Psoas muscle (tissue), 8 donors: Measurements from ENCODE around the gene CCN5. TPM values are rescaled to one million over a fixed set of nuclear protein-coding genes. Genes with fewer than 3 reads are reported as not detected.

Source experiments
- ATAC-seq, 4 donors: fragments of 200-7000 bp; cut with Tn5 transposase; one replicate each; pipeline ENCODE4 v1.9.1; 2020; ENCODE audit warnings: moderate library complexity in 3 of 4, mild to moderate bottlenecking in 2 of 4
- DNase-seq, 2 donors: peaks; one replicate each; pipeline ENCODE4 v3.0.0-alpha.2; 2020
- H3K27ac ChIP-seq: fragments of 200-600 bp; one replicate; pipeline ENCODE4 v1.8.0; 2022
- H3K27me3 ChIP-seq, 3 donors: fragments of 200-600 bp in 1 of 3; one replicate each; pipeline versions ENCODE4 v1.6.1 to v1.8.0; 2013 to 2022; ENCODE audit warnings: low read length in 2 of 3, mild to moderate bottlenecking in 2 of 3, moderate library complexity in 1 of 3; ENCODE audit not compliant: insufficient read depth in 3 of 3
- H3K36me3 ChIP-seq, 2 donors: fragments of 200-600 bp in 1 of 2; one replicate each; pipeline versions ENCODE4 v1.6.1 to v1.8.0; 2013 to 2022; ENCODE audit warnings: low read depth in 1 of 2, mild to moderate bottlenecking in 1 of 2, moderate library complexity in 1 of 2; ENCODE audit not compliant: insufficient read depth in 1 of 2
- H3K4me1 ChIP-seq: fragments of 200-600 bp; one replicate; pipeline ENCODE4 v1.8.0; 2022
- H3K4me3 ChIP-seq: fragments of 200-600 bp; one replicate; pipeline ENCODE4 v1.8.0; 2022; ENCODE audit warnings: mild to moderate bottlenecking
- H3K9me3 ChIP-seq: fragments of 200-600 bp; one replicate; pipeline ENCODE4 v1.8.0; 2022
- CTCF ChIP-seq: fragments of 200-600 bp; IDR thresholded peaks from one replicate; pipeline ENCODE4 v1.8.0; 2022; ENCODE audit warnings: antibody characterized with exemption
- WGBS, 3 donors: extraction: QIAGEN DNeasy Blood & Tissue Kit; methylation state at CpG; one replicate each; pipeline versions ENCODE4 v1.1.6 to v1.1.7; 2013; 5-methylcytosine and 5-hydroxymethylcytosine counted together
- intact Hi-C, 2 donors: fragments of 100-400 bp; cut with DNase I; formaldehyde crosslinking; loops; one replicate each; pipeline versions ENCODE4 v1.11.0 to v1.14.2; 2022
- polyA plus RNA-seq, 3 donors: library from polyadenylated mRNA; stranded (reverse); fragments of 200-250 nt; gene quantifications; one replicate each; pipeline ENCODE4 v1.2.3, GENCODE V29; 2013
- total RNA-seq, 4 donors: library from RNA; stranded (reverse); fragmentation: NEBNext Ultra II Directional in 2 of 4; extraction: Animal tissue kit (Norgen Biotek cat#: 25700) in 2 of 4; gene quantifications; one replicate each; pipeline versions ENCODE4 v1.2.1 to v1.2.4, GENCODE V29; 2021 to 2023
- donor health status: healthy with polysubstance abuse.
- donor health status: DM: no; HTN: no; CAD: no; lungs with moderate emphysema.
- donor health status: Bipolar disorder and iron deficiency.
- donor health status: healthy.
- donor health status: DM: yes; HTN: yes; CAD: no.
- donor health status: DM: no; HTN: no; CAD: no.
- donor health status: DM: no; HTN: no; CAD: no.
- donor health status: DM: yes; HTN: yes; CAD: no.

Gene CCN5
- total and polyA plus RNA-seq, 7 donors, result 3.3 to 20.9 (median 9.6) TPM

- intact Hi-C loops, result no loop called here
- no peak for TF ChIP-seq CTCF
- H3K4me3 ChIP-seq, result no peak overlapping the region
- no peak overlapping the region for H3K27ac ChIP-seq
- no peaks in the 10 kb centered on the region for H3K36me3 ChIP-seq
- WGBS, 3 donors, result 78% methylated on average over 8 of the region's 8 CpGs
- ATAC-seq, result no peak
- no peaks in the 10 kb centered on the region for H3K9me3 ChIP-seq
- DNase-seq, result no peak
- H3K4me1 ChIP-seq, result no peaks in the 10 kb centered on the region
- H3K27me3 ChIP-seq, result peaks cover 0 to 6% (median 0%) of the 10 kb centered on the region in 3 donors
Measured at GRCh38 chr20:44771172-44771535, 56.0 kb downstream of the CCN5 start.

GRCh38 chr20:44772636-44773035, 57.5 kb downstream of the CCN5 start:
- Histone ChIP-seq H3K36me3 (no peaks in the 10 kb centered on the region), H3K27me3 (peaks cover 0 to 6% (median 0%) of the 10 kb centered on the region in 3 donors), H3K4me1 (no peaks in the 10 kb centered on the region), H3K27ac (no peak overlapping the region), H3K4me3 (no peak overlapping the region), H3K9me3 (no peaks in the 10 kb centered on the region)
- no peak for ATAC-seq
- intact Hi-C loops, result no loop called here
- WGBS, 3 donors, result 59 to 73% (median 67%) methylated on average over 8 of the region's 8 CpGs
- no peak for TF ChIP-seq CTCF
- no peak for DNase-seq

GRCh38 chr20:44773070-44773829, 58.1 kb downstream of the CCN5 start:
- Histone ChIP-seq H3K36me3 (no peaks in the 10 kb centered on the region), H3K4me1 (no peaks in the 10 kb centered on the region), H3K4me3 (no peak overlapping the region), H3K27ac (no peak overlapping the region), H3K9me3 (no peaks in the 10 kb centered on the region), H3K27me3 (peaks cover 0 to 6% (median 0%) of the 10 kb centered on the region in 3 donors)
- intact Hi-C loops, result no loop called here
- DNase-seq (no peak), ATAC-seq (no peak)
- no peak for TF ChIP-seq CTCF
- 57 to 69% (median 62%) methylated on average over 10 of the region's 10 CpGs for WGBS, 3 donors

- Histone ChIP-seq H3K4me3 (no peak overlapping the region), H3K9me3 (no peaks in the 10 kb centered on the region), H3K4me1 (no peaks in the 10 kb centered on the region), H3K36me3 (no peaks in the 10 kb centered on the region), H3K27me3 (peaks cover 0 to under 1% (median 0%) of the 10 kb centered on the region in 3 donors), H3K27ac (no peak overlapping the region)
- intact Hi-C loops, result no loop called here
- WGBS, 3 donors, result 13 to 23% (median 20%) methylated on average over 7 of the region's 7 CpGs
- no peak for DNase-seq
- ATAC-seq, result no peak
- TF ChIP-seq CTCF, result no peak
Measured at GRCh38 chr20:44776980-44777379, 61.8 kb downstream of the CCN5 start.

Other genes with a start within 250 kb of the CCN5 start
- gene TTPAL, start 239.5 kb upstream of the CCN5 start, total RNA-seq, result 1 to 10 TPM; 3.2 to 8.4 (median 5.4) TPM
- gene TTPAL, start 239.5 kb upstream of the CCN5 start, polyA plus RNA-seq, result 1 to 10 TPM; 1.2 to 4.8 (median 3.0) TPM
- 100 to 1,000 TPM in 2 of 4 donors, 10 to 100 TPM in 2; 89.5 to 104 (median 97.8) TPM for gene SERINC3, start 193.3 kb upstream of the CCN5 start, total RNA-seq
- 10 to 100 TPM; 35.6 to 89.2 (median 36.3) TPM for gene SERINC3, start 193.3 kb upstream of the CCN5 start, polyA plus RNA-seq
- 100 to 1,000 TPM in 2 of 4 donors, 10 to 100 TPM in 2; 35.2 to 110 (median 88.3) TPM for gene PKIG, start 132.8 kb upstream of the CCN5 start, total RNA-seq
- gene PKIG, start 132.8 kb upstream of the CCN5 start, polyA plus RNA-seq, result 100 to 1,000 TPM in 2 of 3 donors, 10 to 100 TPM in 1; 33.5 to 134 (median 108) TPM
- gene ADA, start 63.7 kb upstream of the CCN5 start, total RNA-seq, result 1 to 10 TPM; 3.3 to 4.9 (median 4.0) TPM
- 1 to 10 TPM; 3.5 to 5.8 (median 4.2) TPM for gene ADA, start 63.7 kb upstream of the CCN5 start, polyA plus RNA-seq
- gene KCNK15, start 30.5 kb downstream of the CCN5 start, total RNA-seq, result under 1 TPM; 0.11 to 0.79 (median 0.32) TPM
- gene KCNK15, start 30.5 kb downstream of the CCN5 start, polyA plus RNA-seq, result under 1 TPM in 2 of 3 donors, not detected in 1; 0.08 to 0.23 TPM
- gene RIMS4, start 95.2 kb downstream of the CCN5 start, total RNA-seq, result under 1 TPM; 0.16 to 0.73 (median 0.39) TPM
- under 1 TPM; 0.01 to 0.10 (median 0.06) TPM for gene RIMS4, start 95.2 kb downstream of the CCN5 start, polyA plus RNA-seq
- gene YWHAB, start 170.3 kb downstream of the CCN5 start, total RNA-seq, result 10 to 100 TPM; 63.2 to 92.1 (median 80.6) TPM
- gene YWHAB, start 170.3 kb downstream of the CCN5 start, polyA plus RNA-seq, result 100 to 1,000 TPM in 1 of 3 donors, 10 to 100 TPM in 2; 44.2 to 109 (median 96.0) TPM
- gene PABPC1L, start 194.7 kb downstream of the CCN5 start, total RNA-seq, result 1 to 10 TPM; 1.5 to 2.8 (median 2.1) TPM
- gene PABPC1L, start 194.7 kb downstream of the CCN5 start, polyA plus RNA-seq, result 1 to 10 TPM; 1.0 to 2.4 (median 1.8) TPM
- gene TOMM34, start 245.0 kb downstream of the CCN5 start, total RNA-seq, result 10 to 100 TPM in 3 of 4 donors, 1 to 10 TPM in 1; 9.6 to 18.3 (median 14.5) TPM
- gene TOMM34, start 245.0 kb downstream of the CCN5 start, polyA plus RNA-seq, result 10 to 100 TPM; 10.4 to 38.0 (median 17.6) TPM